Measurements from ENCODE around the gene SH2D2A. TPM values are rescaled to one million over a fixed set of nuclear protein-coding genes. Genes with fewer than 3 reads are reported as not detected.

Gene SH2D2A
- total RNA-seq, 8 experiments from 2014 or later = 0.33 to 3.5 (median 0.92) TPM

DNA sequence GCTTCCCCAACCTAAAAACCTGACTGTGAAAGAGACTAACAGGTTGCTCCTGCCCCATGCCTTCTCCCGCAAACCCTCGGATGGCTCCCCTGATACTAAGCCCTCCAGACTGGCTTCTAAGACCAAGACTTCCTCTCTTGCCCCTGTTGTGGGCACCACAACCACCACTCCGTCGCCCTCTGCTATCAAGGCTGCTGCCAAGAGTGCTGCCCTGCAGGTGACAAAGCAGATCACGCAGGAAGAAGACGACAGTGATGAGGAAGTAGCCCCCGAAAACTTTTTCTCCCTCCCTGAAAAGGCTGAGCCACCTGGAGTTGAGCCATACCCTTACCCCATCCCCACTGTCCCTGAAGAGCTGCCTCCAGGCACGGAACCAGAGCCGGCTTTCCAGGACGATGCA, 30.0 kb downstream of the SH2D2A start:
- WGBS, 10 experiments = 90 to 100% (median 97%) methylated on average over 2 to 9 of the region's 10 CpGs; no CpG with 5 or more reads in 3 of the 10 experiments
- H3K4me3 ChIP-seq = no peak overlapping the region
- no peak overlapping the region for H3K27ac ChIP-seq
- ATAC-seq (replicated peaks in 6 of 8) = no peak
- no peaks in the 10 kb centered on the region for H3K4me1 ChIP-seq (replicated peaks in 1 of 2)
- in situ Hi-C loops (cut with MboI; ENCODE audit: low pct_unique_long_range_greater_than_20kb in 2 of 9, low sequenced_read_pairs in 9 of 9, unreplicated experiment in 9 of 9) = no loop called here

DNA sequence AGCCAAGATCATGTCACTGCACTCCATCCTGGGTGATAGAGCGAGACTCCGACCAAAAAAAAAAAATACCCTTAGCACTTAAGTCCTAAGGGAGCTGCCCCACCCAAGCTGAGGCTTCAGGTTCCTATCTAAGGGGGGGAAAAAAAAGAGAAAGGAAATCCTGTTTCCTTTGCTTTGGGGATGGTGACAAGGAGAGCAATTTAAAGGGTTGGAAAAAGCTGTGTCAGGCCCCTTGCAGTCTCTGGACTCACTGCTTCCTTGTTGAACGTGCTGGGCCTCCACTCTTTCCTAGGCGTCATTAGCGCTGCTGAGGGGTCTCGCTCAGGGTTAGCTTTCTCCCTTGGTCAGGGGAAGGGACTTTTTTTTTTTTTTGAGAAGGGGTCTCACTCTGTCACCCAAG, 31.2 kb downstream of the SH2D2A start:
- no peaks in the 10 kb centered on the region for H3K4me1 ChIP-seq (replicated peaks in 1 of 2)
- no peak overlapping the region for H3K27ac ChIP-seq
- ATAC-seq (replicated peaks in 6 of 8) = no peak
- WGBS, 10 experiments = 63 to 100% (median 98%) methylated on average over 2 to 6 of the region's 6 CpGs; no CpG with 5 or more reads in 4 of the 10 experiments
- H3K4me3 ChIP-seq = no peak overlapping the region
- in situ Hi-C loops (cut with MboI; ENCODE audit: low pct_unique_long_range_greater_than_20kb in 2 of 9, low sequenced_read_pairs in 9 of 9, unreplicated experiment in 9 of 9) = no loop called here

DNA sequence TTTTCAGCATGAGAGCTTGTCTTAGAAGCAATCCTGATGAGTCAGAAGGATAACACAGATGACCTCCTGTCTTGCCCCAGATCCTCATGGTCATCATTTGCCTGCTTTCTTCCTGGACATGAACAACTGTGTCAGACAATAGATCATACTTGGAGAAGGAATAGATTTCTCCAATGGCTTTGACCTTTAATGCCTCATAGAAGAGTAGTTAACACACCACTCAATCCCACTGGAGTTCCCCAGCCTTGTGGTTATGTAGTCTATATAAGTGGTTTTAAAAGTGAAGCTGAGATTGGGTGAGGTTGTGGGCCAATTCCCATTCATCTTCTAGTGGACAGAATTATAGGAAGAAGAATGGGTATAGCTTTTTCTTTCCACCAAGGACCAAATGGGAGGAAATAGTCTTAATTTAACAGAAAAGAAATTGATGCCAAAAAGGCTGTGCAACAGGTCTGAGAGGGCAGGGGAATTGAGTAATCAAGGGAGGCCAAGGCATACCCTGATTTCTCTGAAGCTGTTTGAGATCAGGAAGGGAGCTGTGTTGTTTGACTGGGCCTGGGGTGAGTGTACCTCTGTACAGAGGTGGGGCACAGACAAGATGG, 35.0 kb downstream of the SH2D2A start:
- ATAC-seq (replicated peaks in 6 of 8) = peak in 1 of 8 experiments; percentile 37
- Histone ChIP-seq H3K4me1 (replicated peaks in 1 of 2) (no peaks in the 10 kb centered on the region), H3K4me3 (no peak overlapping the region), H3K27ac (no peak overlapping the region)
- in situ Hi-C loops (cut with MboI; ENCODE audit: low pct_unique_long_range_greater_than_20kb in 2 of 9, low sequenced_read_pairs in 9 of 9, unreplicated experiment in 9 of 9) = no loop called here

DNA sequence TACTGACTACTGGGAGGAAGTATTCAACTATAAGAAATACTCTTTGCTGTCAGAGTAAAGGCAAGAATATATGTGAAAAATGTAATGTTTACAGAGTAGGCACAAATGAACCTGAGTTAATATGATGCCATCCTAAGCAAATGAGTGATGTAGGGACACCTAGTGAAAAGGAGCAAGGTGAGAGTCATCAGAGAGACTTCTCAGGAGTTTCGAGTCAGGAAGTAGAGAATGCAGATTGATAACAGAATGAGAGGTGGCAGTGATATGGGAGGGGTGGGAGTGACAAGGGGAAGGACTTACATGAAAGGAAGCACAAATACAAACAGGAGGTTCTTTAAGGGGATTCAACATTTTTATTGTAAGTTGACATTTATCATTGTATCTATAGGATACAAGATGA, 39.1 kb downstream of the SH2D2A start:
- ATAC-seq (replicated peaks in 6 of 8) = no peak
- H3K4me3 ChIP-seq = no peak overlapping the region
- H3K27ac ChIP-seq = no peak overlapping the region
- H3K4me1 ChIP-seq (replicated peaks in 1 of 2) = peaks cover 3% of the 10 kb centered on the region in 2 donors
- in situ Hi-C loops (cut with MboI; ENCODE audit: low pct_unique_long_range_greater_than_20kb in 2 of 9, low sequenced_read_pairs in 9 of 9, unreplicated experiment in 9 of 9) = no loop called here
- WGBS, 10 experiments = 75 to 100% (median 100%) methylated on average over 1 of the region's 1 CpG; no CpG with 5 or more reads in 1 of the 10 experiments

DNA sequence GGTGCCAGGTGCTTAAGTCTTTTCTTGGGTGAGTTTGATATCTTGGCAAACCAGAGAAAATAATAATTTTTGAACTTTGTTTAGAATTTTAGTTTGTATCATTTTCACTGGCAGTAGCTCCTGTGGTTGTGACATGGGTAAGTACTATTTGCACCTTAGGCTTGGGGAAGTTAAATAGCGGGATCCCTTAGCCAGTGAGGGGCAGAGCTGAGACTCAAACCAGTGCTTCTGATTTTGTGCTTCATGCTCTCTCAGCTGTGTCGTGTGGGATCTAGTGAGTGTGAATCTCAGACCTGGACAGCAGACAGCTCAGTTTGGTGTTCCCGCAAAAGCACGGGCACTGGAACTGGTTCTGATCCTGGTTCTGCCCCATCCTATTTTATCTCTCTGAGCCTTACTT, 39.7 kb downstream of the SH2D2A start:
- ATAC-seq (replicated peaks in 6 of 8) = peak in 2 of 8 experiments; percentile 12 to 14
- no peak overlapping the region for H3K4me3 ChIP-seq
- H3K4me1 ChIP-seq (replicated peaks in 1 of 2) = peaks cover 6% of the 10 kb centered on the region in 2 donors
- 34 to 86% (median 82%) methylated on average over 2 to 4 of the region's 4 CpGs; no CpG with 5 or more reads in 1 of the 10 experiments for WGBS, 10 experiments
- H3K27ac ChIP-seq = no peak overlapping the region
- in situ Hi-C loops (cut with MboI; ENCODE audit: low pct_unique_long_range_greater_than_20kb in 2 of 9, low sequenced_read_pairs in 9 of 9, unreplicated experiment in 9 of 9) = no loop called here

DNA sequence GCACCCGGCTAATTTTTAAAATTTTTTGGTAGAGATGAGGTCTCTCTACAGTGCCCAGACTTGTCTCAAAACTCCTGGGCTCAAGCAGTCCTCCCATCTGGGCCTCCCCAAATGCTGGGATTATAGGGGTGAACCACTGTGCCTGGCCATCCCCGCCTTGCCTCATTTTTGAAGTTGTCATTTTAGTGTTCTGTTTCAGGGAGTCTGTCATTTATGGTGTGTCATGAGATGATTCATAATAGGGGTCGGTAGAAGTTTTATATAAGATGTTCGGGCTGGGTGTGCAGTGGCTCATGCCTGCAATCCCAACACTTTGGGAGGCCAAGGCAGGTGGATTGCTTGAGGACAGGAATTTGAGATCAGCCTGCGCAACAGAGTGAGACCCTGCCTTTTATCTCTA, 40.8 kb downstream of the SH2D2A start:
- peaks cover 6% of the 10 kb centered on the region in 2 donors for H3K4me1 ChIP-seq (replicated peaks in 1 of 2)
- H3K4me3 ChIP-seq = no peak overlapping the region
- WGBS, 10 experiments = 50 to 100% (median 90%) methylated on average over 1 to 5 of the region's 5 CpGs; no CpG with 5 or more reads in 3 of the 10 experiments
- H3K27ac ChIP-seq = no peak overlapping the region
- in situ Hi-C loops (cut with MboI; ENCODE audit: low pct_unique_long_range_greater_than_20kb in 2 of 9, low sequenced_read_pairs in 9 of 9, unreplicated experiment in 9 of 9) = no loop called here
- ATAC-seq (replicated peaks in 6 of 8) = no peak

DNA sequence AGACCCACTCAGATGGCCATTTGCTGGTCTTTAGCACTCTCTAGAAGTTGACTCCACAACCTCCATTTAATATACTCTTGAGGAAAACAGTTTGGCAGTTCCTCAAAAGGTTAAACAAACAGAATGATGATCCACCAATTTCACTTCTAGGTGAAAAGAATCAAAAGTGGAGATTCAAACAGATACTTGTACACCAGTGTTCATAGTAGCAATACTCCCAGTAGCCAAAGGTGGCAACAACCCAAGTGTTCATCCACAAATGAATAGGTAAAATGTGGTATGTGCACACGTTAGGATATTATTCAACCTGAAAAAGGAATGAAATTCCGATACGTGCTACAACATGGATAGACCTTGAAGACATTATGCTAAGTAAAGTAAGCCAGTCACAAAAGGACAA, 43.0 kb downstream of the SH2D2A start:
- 65 to 100% (median 95%) methylated on average over 1 to 3 of the region's 3 CpGs for WGBS, 10 experiments
- no peak for ATAC-seq (replicated peaks in 6 of 8)
- H3K4me1 ChIP-seq (replicated peaks in 1 of 2) = peaks cover 14 to 20% of the 10 kb centered on the region in 2 donors
- no peak overlapping the region for H3K4me3 ChIP-seq
- in situ Hi-C loops (cut with MboI; ENCODE audit: low pct_unique_long_range_greater_than_20kb in 2 of 9, low sequenced_read_pairs in 9 of 9, unreplicated experiment in 9 of 9) = no loop called here
- H3K27ac ChIP-seq = no peak overlapping the region

DNA sequence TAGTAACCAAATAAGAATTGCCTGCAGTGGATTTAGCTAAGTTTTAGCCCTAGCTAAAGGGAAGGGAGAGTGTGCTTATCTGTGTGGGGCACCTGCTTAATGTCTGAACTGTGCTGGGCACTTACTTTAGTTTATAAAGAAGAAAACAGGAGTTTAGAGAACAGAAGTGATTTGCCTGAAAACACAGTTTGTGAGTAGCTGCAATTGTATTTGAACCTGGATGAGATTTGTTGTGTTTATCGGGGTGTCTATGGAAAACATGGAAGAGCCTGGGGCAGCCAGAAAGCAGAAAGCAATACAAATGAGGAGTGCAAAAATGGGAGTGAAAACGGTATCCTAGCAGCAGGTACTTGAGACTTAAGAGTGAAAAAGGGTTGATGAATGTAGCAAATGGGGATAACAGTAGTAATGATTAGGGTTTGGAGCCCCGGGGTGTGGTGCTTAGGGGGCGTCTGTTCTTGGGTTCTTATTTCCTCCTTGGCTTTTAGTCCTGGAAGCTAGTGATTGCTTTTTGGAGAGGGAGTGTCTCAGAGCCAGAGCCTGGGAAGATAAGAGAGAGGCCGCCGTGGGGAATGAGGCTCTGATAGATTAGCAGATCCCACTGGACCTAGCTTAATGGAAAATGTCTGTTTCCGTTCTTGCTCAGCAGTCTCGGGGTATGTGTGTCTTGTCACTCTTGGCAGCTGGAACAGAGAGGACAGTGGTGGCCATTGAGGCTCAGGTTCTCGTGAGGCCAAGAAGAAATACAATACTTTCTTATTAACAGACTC, 43.7 kb downstream of the SH2D2A start:
- Histone ChIP-seq H3K4me3 (no peak overlapping the region), H3K4me1 (replicated peaks in 1 of 2) (peaks cover 14 to 20% of the 10 kb centered on the region in 2 donors), H3K27ac (no peak overlapping the region)
- in situ Hi-C loops (cut with MboI; ENCODE audit: low pct_unique_long_range_greater_than_20kb in 2 of 9, low sequenced_read_pairs in 9 of 9, unreplicated experiment in 9 of 9) = no loop called here
- no peak for ATAC-seq (replicated peaks in 6 of 8)
- 30 to 97% (median 81%) methylated on average over 2 to 9 of the region's 9 CpGs for WGBS, 10 experiments

DNA sequence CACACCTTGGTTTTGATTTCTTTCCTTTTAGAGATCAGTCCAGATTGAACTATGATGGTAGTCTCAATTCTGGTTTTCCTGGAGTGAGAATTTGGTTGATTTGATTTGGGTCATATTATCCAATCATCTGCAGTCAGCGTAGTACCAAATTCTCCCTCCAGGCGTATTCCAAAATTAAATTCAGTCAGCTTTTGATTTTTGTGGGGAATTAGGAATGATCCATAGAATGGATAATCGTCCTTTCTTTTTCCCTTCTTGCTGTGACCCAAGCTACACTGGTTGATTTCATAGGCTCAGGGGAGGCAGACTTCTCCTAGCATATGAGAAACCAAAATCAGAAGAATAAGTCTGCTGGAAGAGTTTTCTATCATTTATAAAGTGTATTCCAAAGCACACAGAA, 44.4 kb downstream of the SH2D2A start:
- Histone ChIP-seq H3K4me3 (no peak overlapping the region), H3K27ac (no peak overlapping the region), H3K4me1 (replicated peaks in 1 of 2) (peaks cover 14 to 20% of the 10 kb centered on the region in 2 donors)
- no peak for ATAC-seq (replicated peaks in 6 of 8)
- 33 to 100% (median 91%) methylated on average over 1 to 3 of the region's 3 CpGs; no CpG with 5 or more reads in 1 of the 10 experiments for WGBS, 10 experiments
- in situ Hi-C loops (cut with MboI; ENCODE audit: low pct_unique_long_range_greater_than_20kb in 2 of 9, low sequenced_read_pairs in 9 of 9, unreplicated experiment in 9 of 9) = no loop called here

DNA sequence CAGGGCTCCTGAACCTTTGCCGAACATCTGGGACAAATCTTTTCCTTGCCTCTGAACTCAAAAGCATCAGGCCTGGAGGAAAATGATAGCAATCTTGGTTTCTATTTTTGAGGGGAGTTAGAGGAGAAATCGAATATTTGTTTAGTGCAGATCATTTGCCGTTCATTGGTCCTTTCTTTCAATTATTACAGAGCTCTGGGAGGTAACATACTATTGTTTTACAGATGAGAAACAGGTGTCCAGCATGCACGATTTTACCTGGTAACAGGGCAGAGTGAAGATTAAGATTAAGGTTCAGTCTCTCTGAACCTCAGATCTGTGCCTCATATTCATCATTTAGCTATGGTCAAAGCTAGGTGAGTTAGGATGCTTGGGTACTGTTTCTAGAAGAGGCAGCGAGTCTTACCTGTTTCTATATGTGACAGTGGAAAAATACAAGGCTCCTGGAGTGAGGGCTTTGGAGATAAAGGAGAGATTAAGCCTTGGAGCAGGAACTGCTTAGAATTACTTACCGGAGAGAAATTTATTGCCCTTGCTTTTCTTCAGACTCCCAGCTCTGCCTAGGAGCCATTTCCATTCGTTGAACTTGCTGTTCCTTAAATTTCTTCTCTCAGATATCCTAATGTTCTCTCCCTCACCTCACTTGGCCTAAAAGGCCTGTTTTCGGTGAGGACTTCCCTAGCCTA, 47.9 kb downstream of the SH2D2A start:
- Histone ChIP-seq H3K4me1 (replicated peaks in 1 of 2) (peaks cover 20 to 27% of the 10 kb centered on the region in 2 donors), H3K27ac (no peak overlapping the region), H3K4me3 (peak overlapping the region; percentile 67 to 82 (median 72))
- in situ Hi-C loops (cut with MboI; ENCODE audit: low pct_unique_long_range_greater_than_20kb in 2 of 9, low sequenced_read_pairs in 9 of 9, unreplicated experiment in 9 of 9) = no loop called here
- 18 to 60% (median 29%) methylated on average over 1 to 8 of the region's 8 CpGs for WGBS, 10 experiments
- no peak for ATAC-seq (replicated peaks in 6 of 8)

DNA sequence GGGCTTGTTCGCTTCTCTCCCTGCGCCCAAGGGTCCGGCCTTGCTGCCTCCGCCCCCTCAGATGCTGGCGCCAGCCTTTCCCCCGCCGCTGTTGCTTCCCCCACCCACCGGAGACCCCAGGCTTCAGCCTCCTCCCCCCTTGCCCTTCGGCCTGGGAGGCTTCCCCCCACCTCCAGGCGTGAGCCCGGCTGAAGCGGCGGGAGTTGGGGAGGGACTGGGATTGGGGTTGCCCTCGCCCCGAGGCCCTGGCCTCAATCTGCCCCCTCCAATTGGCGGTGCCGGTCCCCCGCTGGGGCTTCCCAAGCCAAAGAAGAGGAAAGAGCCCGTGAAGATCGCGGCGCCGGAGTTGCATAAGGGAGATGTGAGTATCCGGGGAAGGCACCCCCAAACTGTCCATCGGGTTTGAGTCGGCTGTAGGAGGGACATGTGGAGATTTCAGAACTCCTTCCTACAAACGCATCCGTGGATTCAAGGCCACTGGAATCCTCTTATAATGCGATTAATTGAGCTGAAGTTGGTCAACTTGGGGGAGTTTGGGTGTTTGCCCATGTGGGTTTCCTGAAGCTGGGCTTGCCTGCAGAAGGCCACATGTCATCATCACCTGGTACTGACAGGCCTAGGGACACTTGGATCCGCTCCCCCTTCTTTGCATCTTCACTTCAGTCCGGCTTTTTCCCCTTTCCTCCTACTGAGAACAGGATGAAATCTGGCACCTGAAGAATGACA, 48.6 kb downstream of the SH2D2A start:
- in situ Hi-C loops (cut with MboI; ENCODE audit: low pct_unique_long_range_greater_than_20kb in 2 of 9, low sequenced_read_pairs in 9 of 9, unreplicated experiment in 9 of 9) = no loop called here
- Histone ChIP-seq H3K4me1 (replicated peaks in 1 of 2) (peaks cover 20 to 27% of the 10 kb centered on the region in 2 donors), H3K4me3 (peak overlapping the region; percentile 67 to 82 (median 72)), H3K27ac (peak overlapping the region; percentile 80 to 90)
- peak in 6 of 8 experiments; percentile 2 to 8 (median 2) for ATAC-seq (replicated peaks in 6 of 8)
- WGBS, 10 experiments = 0 to 7% (median 0%) methylated on average over 2 to 16 of the region's 31 CpGs; no CpG with 5 or more reads in 2 of the 10 experiments

DNA sequence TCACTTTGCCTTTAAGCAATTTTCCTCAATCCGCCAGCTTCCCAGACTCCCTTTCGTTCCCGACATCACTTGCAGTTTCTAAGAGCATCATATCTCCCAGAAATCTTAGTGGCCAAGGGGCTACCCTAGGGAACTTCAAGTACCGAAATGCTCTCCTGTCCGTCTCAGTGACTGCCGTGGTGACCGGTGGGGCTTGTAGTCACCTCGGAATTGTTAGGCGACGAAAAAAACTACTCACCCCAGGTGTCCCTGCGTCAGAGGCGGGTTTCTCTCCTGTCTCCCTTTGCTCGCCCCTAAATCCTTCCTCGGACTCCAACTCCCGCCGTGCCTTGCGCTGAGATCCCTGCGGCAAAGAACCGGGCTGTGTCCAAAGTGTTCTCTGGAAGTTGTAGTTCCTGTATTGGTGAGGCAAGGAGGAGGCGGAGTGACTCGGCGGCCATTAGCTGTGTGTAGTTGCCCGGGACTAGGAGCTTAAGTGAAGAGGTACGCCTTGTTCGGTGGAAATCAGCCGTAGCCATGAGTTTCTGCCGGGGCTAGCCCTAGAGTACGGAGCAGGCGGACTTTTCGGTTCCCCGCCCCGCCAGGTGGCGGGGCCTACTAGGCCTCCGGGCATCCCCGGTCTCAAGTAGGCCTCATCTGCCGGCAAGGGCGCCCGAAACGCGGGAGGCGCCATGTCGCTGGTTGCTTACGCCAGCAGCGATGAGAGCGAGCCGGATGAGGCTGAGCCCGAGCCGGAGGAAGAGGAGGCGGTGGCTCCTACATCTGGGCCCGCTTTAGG, 49.4 kb downstream of the SH2D2A start, which contains the start of gene PRCC:
TSS of gene PRCC (plus strand) at position 435 of the 778 bp plus-strand sequence. CDS start at position 672, 237 bp downstream.
- ATAC-seq (replicated peaks in 6 of 8) = peak; percentile 92 to 96 (median 96)
- in situ Hi-C loops (cut with MboI; ENCODE audit: low pct_unique_long_range_greater_than_20kb in 2 of 9, low sequenced_read_pairs in 9 of 9, unreplicated experiment in 9 of 9) = no loop called here
- Histone ChIP-seq H3K4me3 (peak within 1 kb of the TSS; percentile 67 to 82 (median 72)), H3K27ac (peak within 1 kb of the TSS; percentile 80 to 90), H3K4me1 (replicated peaks in 1 of 2) (peaks cover 14 to 21% of the 10 kb centered on the region in 2 donors)
- WGBS, 10 experiments = 0 to 4% (median 2%) methylated on average over 3 to 31 of the region's 50 CpGs; no CpG with 5 or more reads in 1 of the 10 experiments
